B cell (primary cell): Measurements from ENCODE around the gene CCDC134. TPM values are rescaled to one million over a fixed set of nuclear protein-coding genes. Genes with fewer than 3 reads are reported as not detected.

Source experiments
- ATAC-seq: fragments of 200-7000 bp; cut with Tn5 transposase; one replicate; pipeline ENCODE4 v1.10.0; 2021; ENCODE audit warnings: low read depth, mild to moderate bottlenecking, moderate number of reproducible peaks, moderate library complexity
- CTCF ChIA-PET: fragments of 350-600 bp; sonication (Branson Sonifier 250); formaldehyde crosslinking; loops from one replicate; lab custom pipeline; 2021; ENCODE audit warnings: antibody characterized with exemption, inconsistent platforms; lab: Charles Lee
- POLR2A ChIA-PET: fragments of 350-600 bp; sonication (Branson Sonifier 250); formaldehyde crosslinking; loops from one replicate; lab custom pipeline; 2021; ENCODE audit warnings: antibody characterized with exemption; lab: Charles Lee
- DNase-seq: peaks from one replicate; pipeline ENCODE4 v3.0.0; 2013
- H2AFZ ChIP-seq: 2 replicates; pipeline ENCODE4 v1.6.1; 2012; ENCODE audit warnings: mild to moderate bottlenecking, low read depth, low read length; ENCODE audit not compliant: insufficient read depth, poor library complexity, severe bottlenecking
- H3K27ac ChIP-seq, 2 donors: 1 replicate in 1 of 2; 2 replicates in 1 of 2; pipeline ENCODE4 v1.5.1; 2012 to 2013; ENCODE audit warnings: low read length in 2 of 2, mild to moderate bottlenecking in 2 of 2, moderate library complexity in 1 of 2
- H3K27me3 ChIP-seq, 4 experiments: fragments of 200-600 bp in 1 of 4; sonication (generic) in 1 of 4; replicated peaks in 1 of 4; 1 replicate in 2 of 4; 2 replicates in 2 of 4; pipeline versions ENCODE4 v1.6.1 to v1.7.0; 2013 to 2016; ENCODE audit warnings: low read length in 3 of 4, mild to moderate bottlenecking in 2 of 4, mixed read lengths in 1 of 4, moderate library complexity in 1 of 4; ENCODE audit not compliant: insufficient read depth in 4 of 4, control insufficient read depth in 3 of 4; ENCODE audit errors: control extremely low read depth in 1 of 4
- H3K36me3 ChIP-seq, 2 experiments: replicated peaks in 1 of 2; 1 replicate in 1 of 2; 2 replicates in 1 of 2; pipeline versions ENCODE4 v1.6.1 to v1.7.1; 2013; ENCODE audit warnings: low read length in 1 of 2; ENCODE audit not compliant: insufficient read depth in 2 of 2, control insufficient read depth in 1 of 2; ENCODE audit errors: control extremely low read depth in 1 of 2, extremely low read depth in 1 of 2
- H3K4me1 ChIP-seq, 2 donors: fragments of 200-600 bp in 1 of 2; sonication (generic) in 1 of 2; 1 replicate in 1 of 2; 2 replicates in 1 of 2; pipeline versions ENCODE4 v1.5.1 to v1.6.1; 2013 to 2017; ENCODE audit warnings: low read length in 2 of 2; ENCODE audit not compliant: control insufficient read depth in 2 of 2, insufficient read depth in 2 of 2
- H3K4me2 ChIP-seq: replicated peaks from 2 replicates; pipeline ENCODE3; 2012; ENCODE audit warnings: mild to moderate bottlenecking, low read depth, low read length; ENCODE audit not compliant: poor library complexity, severe bottlenecking
- H3K4me3 ChIP-seq, 5 experiments: fragments of 200-600 bp in 1 of 5; sonication (generic) in 1 of 5; 1 replicate in 3 of 5; 2 replicates in 2 of 5; pipeline versions ENCODE4 v1.5.1 to v1.7.0; 2011 to 2016; ENCODE audit warnings: low read length in 4 of 5, mild to moderate bottlenecking in 4 of 5, low read depth in 2 of 5, control low read depth in 1 of 5, moderate library complexity in 1 of 5; ENCODE audit not compliant: insufficient read depth in 1 of 5; ENCODE audit errors: control extremely low read depth in 1 of 5, extremely low read depth in 1 of 5
- H3K79me2 ChIP-seq: fragments of 200-600 bp; sonication (generic); one replicate; pipeline ENCODE4 v1.6.0; 2016; ENCODE audit warnings: low read length; ENCODE audit not compliant: control insufficient read depth, insufficient read depth
- H3K9ac ChIP-seq: fragments of 200-600 bp; sonication (generic); 2 replicates; pipeline ENCODE4 v1.6.1; 2017; ENCODE audit warnings: mild to moderate bottlenecking, low read length, moderate library complexity
- H3K9me3 ChIP-seq, 3 donors: one replicate each; pipeline versions ENCODE4 v1.6.1 to v1.7.1; 2013; ENCODE audit warnings: low read length in 2 of 3; ENCODE audit not compliant: control insufficient read depth in 2 of 3, insufficient read depth in 1 of 3; ENCODE audit errors: control extremely low read depth in 1 of 3
- H4K20me1 ChIP-seq: 2 replicates; pipeline ENCODE4 v1.6.0; 2012; ENCODE audit warnings: mild to moderate bottlenecking, low read length; ENCODE audit not compliant: insufficient read depth, control insufficient read depth, poor library complexity, severe bottlenecking
- H3K27ac Mint-ChIP-seq: one replicate; pipeline ENCODE4 v1.8.0; 2021; ENCODE audit warnings: mixed read lengths
- H3K27me3 Mint-ChIP-seq: one replicate; pipeline ENCODE4 v1.8.0; 2021; ENCODE audit warnings: mixed read lengths
- H3K4me1 Mint-ChIP-seq: one replicate; pipeline ENCODE4 v1.8.0; 2021; ENCODE audit warnings: mixed read lengths
- H3K4me3 Mint-ChIP-seq: one replicate; pipeline ENCODE4 v1.8.0; 2021; ENCODE audit warnings: mixed read lengths
- H3K9me3 Mint-ChIP-seq: one replicate; pipeline ENCODE4 v1.8.0; 2022; ENCODE audit warnings: mixed read lengths; ENCODE audit not compliant: insufficient read depth
- EZH2 ChIP-seq: IDR thresholded peaks from 2 replicates; pipeline ENCODE4 v1.6.1; 2012; ENCODE audit warnings: borderline replicate concordance, low read depth, mild to moderate bottlenecking, moderate library complexity, low read length; ENCODE audit not compliant: insufficient read depth, poor library complexity, severe bottlenecking
- WGBS: methylation state at CpG from one replicate; pipeline ENCODE4 v1.1.5; 2013; ENCODE audit warnings: missing lambda C conversion rate; ENCODE audit not compliant: insufficient coverage; 5-methylcytosine and 5-hydroxymethylcytosine counted together
- intact Hi-C: fragments of 100-400 bp; cut with micrococcal nuclease; formaldehyde crosslinking; loops from one replicate; pipeline ENCODE4 v1.10.0; 2022
- polyA plus RNA-seq: library from polyadenylated mRNA; depleted of rRNA; stranded (reverse); fragments of >200 nt; gene quantifications from 2 replicates; pipeline ENCODE4 v1.2.3, GENCODE V29; 2012
- total RNA-seq, 2 donors: library from RNA; stranded (reverse); fragments of 120-200 nt in 1 of 2; gene quantifications; 1 replicate in 1 of 2; 2 replicates in 1 of 2; pipeline versions ENCODE4 v1.2.3 to v1.2.4, GENCODE V29; 2013 to 2022
- TF ChIP-seq, protein P1 (sequence below): fragments of 200-600 bp; IDR thresholded peaks from one replicate; pipeline ENCODE4 v1.8.0; 2022; ENCODE audit warnings: antibody characterized with exemption, mild to moderate bottlenecking

CCDC134 gene
- total and polyA plus RNA-seq, 2 donors (not counting 1 experiment from before 2014, with no cell fraction given), result 4.4 to 18.1 TPM

DNA sequence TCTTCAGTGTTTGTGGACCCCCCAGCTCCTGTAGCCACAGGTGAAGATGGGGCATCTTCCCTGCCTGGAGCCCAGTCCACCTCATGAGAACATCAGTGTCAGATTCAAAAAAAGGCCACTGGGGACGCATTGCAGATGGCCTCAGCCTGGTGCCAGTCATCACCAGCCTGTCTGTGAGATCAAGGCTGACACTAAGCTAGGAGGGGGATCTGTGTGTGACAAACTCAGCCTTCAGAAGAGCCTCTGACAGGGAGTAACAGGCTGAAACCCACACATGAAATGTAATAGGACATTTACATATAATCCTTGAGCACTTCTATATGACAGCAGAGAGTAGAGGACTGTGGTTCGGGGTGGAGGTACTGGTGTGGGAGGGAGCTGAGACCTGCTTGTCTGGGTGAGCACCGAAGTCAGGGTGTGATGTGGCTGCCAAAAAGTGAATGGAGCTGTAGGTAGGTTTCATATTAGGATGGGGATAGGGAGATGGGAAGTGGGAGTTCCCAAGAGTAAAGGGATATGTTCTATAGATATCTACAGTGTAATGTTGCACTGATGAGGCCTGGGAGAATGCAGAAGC is 20.5 kb upstream of the CCDC134 start:
- Histone ChIP-seq H4K20me1 (no peaks in the 10 kb centered on the region), H3K9ac (no peak overlapping the region), H3K79me2 (peaks cover 34% of the 10 kb centered on the region), H2AFZ (peak overlapping the region; percentile 81), H3K4me1 (peaks cover 26 to 31% of the 10 kb centered on the region in 2 donors), H3K27me3 (no peaks in the 10 kb centered on the region), H3K9me3 (no peaks in the 10 kb centered on the region), H3K4me2 (peak overlapping the region; percentile 90), H3K4me3 (no peak overlapping the region), H3K36me3 (peaks cover 0 to 4% of the 10 kb centered on the region in 2 experiments), H3K27ac (peak overlapping the region; percentile 90 to 95)
- Mint-ChIP-seq H3K27ac (peak overlapping the region; percentile 98), H3K4me3 (peak overlapping the region; percentile 67), H3K27me3 (no peaks in the 10 kb centered on the region), H3K9me3 (no peaks in the 10 kb centered on the region), H3K4me1 (peaks cover 37% of the 10 kb centered on the region)
- intact Hi-C loops, result loop anchor here (2.0 to 5.0 kb wide), 2 partner anchors 167 to 292 kb away; partner anchors contain the start of genes CENPM, NAGA and PHETA2
- ChIA-PET POLR2A (interaction anchor here (0.5 to 4.8 kb wide), 5 partner anchors 19 to 352 kb away, joined by 3 to 68 read pairs (median 3); partner anchors contain the start of genes CCDC134, DESI1 and XRCC6), CTCF (interaction anchor here (0.6 to 4.8 kb wide), 8 partner anchors 18 to 665 kb away, joined by 3 to 45 read pairs (median 8); partner anchors contain the start of genes CCDC134, MEI1 and SREBF2)
- TF ChIP-seq, protein P1, sequence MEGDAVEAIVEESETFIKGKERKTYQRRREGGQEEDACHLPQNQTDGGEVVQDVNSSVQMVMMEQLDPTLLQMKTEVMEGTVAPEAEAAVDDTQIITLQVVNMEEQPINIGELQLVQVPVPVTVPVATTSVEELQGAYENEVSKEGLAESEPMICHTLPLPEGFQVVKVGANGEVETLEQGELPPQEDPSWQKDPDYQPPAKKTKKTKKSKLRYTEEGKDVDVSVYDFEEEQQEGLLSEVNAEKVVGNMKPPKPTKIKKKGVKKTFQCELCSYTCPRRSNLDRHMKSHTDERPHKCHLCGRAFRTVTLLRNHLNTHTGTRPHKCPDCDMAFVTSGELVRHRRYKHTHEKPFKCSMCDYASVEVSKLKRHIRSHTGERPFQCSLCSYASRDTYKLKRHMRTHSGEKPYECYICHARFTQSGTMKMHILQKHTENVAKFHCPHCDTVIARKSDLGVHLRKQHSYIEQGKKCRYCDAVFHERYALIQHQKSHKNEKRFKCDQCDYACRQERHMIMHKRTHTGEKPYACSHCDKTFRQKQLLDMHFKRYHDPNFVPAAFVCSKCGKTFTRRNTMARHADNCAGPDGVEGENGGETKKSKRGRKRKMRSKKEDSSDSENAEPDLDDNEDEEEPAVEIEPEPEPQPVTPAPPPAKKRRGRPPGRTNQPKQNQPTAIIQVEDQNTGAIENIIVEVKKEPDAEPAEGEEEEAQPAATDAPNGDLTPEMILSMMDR, result no peak
- no peak for TF ChIP-seq EZH2
- ATAC-seq, result no peak
- WGBS, result 89% methylated on average over 3 of the region's 3 CpGs
- DNase-seq, result no peak
